WTC11 (cell line): ENCODE measurements around the gene SHQ1. TPM values are rescaled to one million over a fixed set of nuclear protein-coding genes. Genes with fewer than 3 reads are reported as not detected.

Source experiments
- ATAC-seq: fragments of 200-7000 bp; cut with Tn5 transposase; 2 replicates; pipeline ENCODE4 v1.10.0; 2021; ENCODE audit warnings: mild to moderate bottlenecking, moderate library complexity
- CTCF ChIA-PET: fragments of 300-600 bp; sonication (Branson Sonifier 250); formaldehyde crosslinking; loops from one replicate; lab custom pipeline; 2021; ENCODE audit warnings: antibody characterized with exemption; lab: Charles Lee
- POLR2A ChIA-PET: fragments of 350-600 bp; sonication (Branson Sonifier 250); formaldehyde crosslinking; loops from one replicate; lab custom pipeline; 2021; ENCODE audit warnings: antibody characterized with exemption; lab: Charles Lee
- DNase-seq: peaks from one replicate; pipeline ENCODE4 v3.0.0; 2021; ENCODE audit warnings: low spot score
- H3K27ac Mint-ChIP-seq: 2 replicates; pipeline ENCODE4 v1.8.0; 2021; ENCODE audit warnings: mixed read lengths
- H3K27me3 Mint-ChIP-seq: 2 replicates; pipeline ENCODE4 v1.8.0; 2021; ENCODE audit warnings: low read depth, mild to moderate bottlenecking, moderate library complexity, mixed read lengths
- H3K36me3 Mint-ChIP-seq: 2 replicates; pipeline ENCODE4 v1.8.0; 2021; ENCODE audit warnings: mixed read lengths
- H3K4me1 Mint-ChIP-seq: 2 replicates; pipeline ENCODE4 v1.8.0; 2022; ENCODE audit warnings: mixed read lengths
- H3K4me3 Mint-ChIP-seq: 2 replicates; pipeline ENCODE4 v1.8.0; 2021; ENCODE audit warnings: mild to moderate bottlenecking, moderate library complexity, mixed read lengths
- H3K9me3 Mint-ChIP-seq: 2 replicates; pipeline ENCODE4 v1.8.0; 2021; ENCODE audit warnings: mixed read lengths
- ATF3 ChIP-seq: sonication (generic); formaldehyde crosslinking; conservative IDR thresholded peaks from 2 replicates; pipeline ENCODE4 v1.8.1; 2022; ENCODE audit warnings: mild to moderate bottlenecking, missing genetic modification reagents
- EMX1 ChIP-seq: fragments of 250-450 bp; sonication (Bioruptor Pico); IDR thresholded peaks from 2 replicates; pipeline ENCODE4 v1.8.0; 2021; ENCODE audit warnings: mild to moderate bottlenecking
- FOXJ3 ChIP-seq: sonication (generic); formaldehyde crosslinking; IDR thresholded peaks from 2 replicates; pipeline ENCODE4 v1.9.0; 2021; ENCODE audit warnings: missing genetic modification reagents, mild to moderate bottlenecking, borderline replicate concordance
- HMGA2 ChIP-seq: fragments of 250-450 bp; sonication (Bioruptor Pico); IDR thresholded peaks from 2 replicates; pipeline ENCODE4 v1.4.0; 2021; ENCODE audit warnings: mild to moderate bottlenecking, moderate library complexity
- IRF1 ChIP-seq: sonication (generic); formaldehyde crosslinking; IDR thresholded peaks from 2 replicates; pipeline ENCODE4 v1.8.0; 2023; ENCODE audit warnings: missing genetic modification reagents
- IRF2 ChIP-seq: sonication (generic); formaldehyde crosslinking; IDR thresholded peaks from 2 replicates; pipeline ENCODE4 v1.8.0; 2022; ENCODE audit warnings: low read depth, missing genetic modification reagents, borderline replicate concordance
- NFE2L1 ChIP-seq: sonication (generic); formaldehyde crosslinking; IDR thresholded peaks from 2 replicates; pipeline ENCODE4 v1.8.1; 2023; ENCODE audit warnings: missing genetic modification reagents
- NFYB ChIP-seq: sonication (generic); formaldehyde crosslinking; conservative IDR thresholded peaks from 2 replicates; pipeline ENCODE4 v1.8.0; 2022; ENCODE audit warnings: low read depth, missing genetic modification reagents
- NR3C1 ChIP-seq: sonication (generic); formaldehyde crosslinking; conservative IDR thresholded peaks from 2 replicates; pipeline ENCODE4 v1.8.1; 2023; ENCODE audit warnings: low read depth, mild to moderate bottlenecking, missing genetic modification reagents
- RELA ChIP-seq: sonication (generic); formaldehyde crosslinking; IDR thresholded peaks from 2 replicates; pipeline ENCODE4 v1.8.1; 2022; ENCODE audit warnings: missing genetic modification reagents, mild to moderate bottlenecking, borderline replicate concordance
- RORB ChIP-seq: fragments of 250-450 bp; sonication (Bioruptor Pico); IDR thresholded peaks from 2 replicates; pipeline ENCODE4 v1.9.0; 2021; ENCODE audit warnings: mild to moderate bottlenecking
- SMAD3 ChIP-seq: sonication (generic); formaldehyde crosslinking; IDR thresholded peaks from 2 replicates; pipeline ENCODE4 v1.8.0; 2022; ENCODE audit warnings: missing genetic modification reagents, mild to moderate bottlenecking, borderline replicate concordance
- ZBTB21 ChIP-seq: sonication (generic); formaldehyde crosslinking; IDR thresholded peaks from 2 replicates; pipeline ENCODE4 v1.8.1; 2023; ENCODE audit warnings: mild to moderate bottlenecking, missing genetic modification reagents, borderline replicate concordance
- ZMAT4 ChIP-seq: fragments of 250-450 bp; sonication (Bioruptor Pico); IDR thresholded peaks from 2 replicates; pipeline ENCODE4 v1.9.0; 2021; ENCODE audit warnings: mild to moderate bottlenecking
- ZNF121 ChIP-seq: sonication (generic); formaldehyde crosslinking; IDR thresholded peaks from 2 replicates; pipeline ENCODE4 v1.8.0; 2023; ENCODE audit warnings: missing genetic modification reagents
- ZNF232 ChIP-seq: sonication (generic); formaldehyde crosslinking; IDR thresholded peaks from 2 replicates; pipeline ENCODE4 v1.8.0; 2022; ENCODE audit warnings: mild to moderate bottlenecking, missing genetic modification reagents
- ZNF317 ChIP-seq: sonication (generic); formaldehyde crosslinking; IDR thresholded peaks from 2 replicates; pipeline ENCODE4 v1.8.1; 2023; ENCODE audit warnings: low read depth, mild to moderate bottlenecking, moderate library complexity, missing genetic modification reagents, borderline replicate concordance
- ZSCAN18 ChIP-seq: fragments of 250-450 bp; sonication (Bioruptor Pico); IDR thresholded peaks from 2 replicates; pipeline ENCODE4 v2.1.2; 2022; ENCODE audit warnings: mild to moderate bottlenecking, moderate library complexity
- total RNA-seq: library from RNA; stranded (reverse); gene quantifications from 3 replicates; pipeline ENCODE4 v1.2.3, GENCODE V29; 2021
- TF ChIP-seq, protein P1 (sequence below): fragments of 250-450 bp; sonication (Bioruptor Pico); IDR thresholded peaks from 2 replicates; pipeline ENCODE4 v1.9.0; 2021; ENCODE audit warnings: moderate library complexity, mild to moderate bottlenecking, inconsistent platforms, borderline replicate concordance
- TF ChIP-seq, protein P2 (sequence below): sonication (generic); formaldehyde crosslinking; IDR thresholded peaks from 2 replicates; pipeline ENCODE4 v1.8.1; 2023; ENCODE audit warnings: mild to moderate bottlenecking, missing genetic modification reagents
- TF ChIP-seq, protein P3 (sequence below): fragments of 200-600 bp; IDR thresholded peaks from 2 replicates; pipeline ENCODE4 v1.8.0; 2022; ENCODE audit warnings: antibody characterized with exemption
- TF ChIP-seq, protein P4 (sequence below): sonication (generic); formaldehyde crosslinking; IDR thresholded peaks from 2 replicates; pipeline ENCODE4 v1.8.1; 2022; ENCODE audit warnings: mild to moderate bottlenecking, missing genetic modification reagents, moderate library complexity, borderline replicate concordance

SHQ1 gene
- total RNA-seq, 1 experiment from 2014 or later, result 29.1 TPM

DNA sequence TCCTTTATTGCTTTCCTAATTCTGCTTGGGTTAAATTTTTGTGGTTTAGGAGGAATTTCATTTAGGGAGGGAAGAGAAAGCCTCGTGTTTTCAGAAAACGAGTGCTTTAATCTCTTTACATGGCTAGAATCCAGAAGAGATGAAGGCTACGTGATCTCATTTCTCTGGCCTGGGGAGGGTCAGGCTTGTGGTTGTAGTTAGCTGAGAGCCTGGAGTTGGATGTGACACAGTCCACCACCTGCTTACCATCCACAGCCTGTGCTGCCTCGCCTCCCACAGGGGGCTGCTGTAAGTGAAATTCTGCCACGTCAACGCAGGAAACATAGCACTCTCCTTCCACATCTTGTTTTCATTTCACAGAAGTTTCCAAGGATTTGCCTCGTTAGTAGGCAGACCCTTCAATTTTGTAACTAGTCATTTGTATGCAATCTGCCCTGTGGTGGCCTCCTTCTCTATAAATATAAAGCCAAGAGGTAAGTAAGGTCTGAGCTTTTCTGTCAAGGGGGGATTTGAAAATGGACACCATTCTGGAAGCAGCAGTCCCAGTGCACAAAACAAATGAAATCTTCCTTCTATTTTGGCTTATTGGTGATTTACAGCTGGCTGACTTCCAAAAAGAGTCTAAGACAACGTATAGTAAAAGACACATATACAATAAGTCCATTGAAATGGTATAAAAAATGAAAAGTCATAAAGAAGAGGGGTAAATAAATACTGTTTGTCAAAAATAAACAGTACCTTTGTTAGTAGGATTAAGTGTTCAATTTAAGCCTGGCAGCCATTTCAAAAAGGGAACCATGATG is 43.0 kb upstream of the SHQ1 start (continued):
- TF ChIP-seq, protein P1, sequence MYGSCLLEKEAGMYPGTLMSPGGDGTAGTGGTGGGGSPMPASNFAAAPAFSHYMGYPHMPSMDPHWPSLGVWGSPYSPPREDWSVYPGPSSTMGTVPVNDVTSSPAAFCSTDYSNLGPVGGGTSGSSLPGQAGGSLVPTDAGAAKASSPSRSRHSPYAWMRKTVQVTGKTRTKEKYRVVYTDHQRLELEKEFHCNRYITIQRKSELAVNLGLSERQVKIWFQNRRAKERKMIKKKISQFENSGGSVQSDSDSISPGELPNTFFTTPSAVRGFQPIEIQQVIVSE (CRISPR knock-in tag), result no peak
- no peak for TF ChIP-seq SMAD3
- no peak for TF ChIP-seq ZMAT4
- TF ChIP-seq, protein P2, sequence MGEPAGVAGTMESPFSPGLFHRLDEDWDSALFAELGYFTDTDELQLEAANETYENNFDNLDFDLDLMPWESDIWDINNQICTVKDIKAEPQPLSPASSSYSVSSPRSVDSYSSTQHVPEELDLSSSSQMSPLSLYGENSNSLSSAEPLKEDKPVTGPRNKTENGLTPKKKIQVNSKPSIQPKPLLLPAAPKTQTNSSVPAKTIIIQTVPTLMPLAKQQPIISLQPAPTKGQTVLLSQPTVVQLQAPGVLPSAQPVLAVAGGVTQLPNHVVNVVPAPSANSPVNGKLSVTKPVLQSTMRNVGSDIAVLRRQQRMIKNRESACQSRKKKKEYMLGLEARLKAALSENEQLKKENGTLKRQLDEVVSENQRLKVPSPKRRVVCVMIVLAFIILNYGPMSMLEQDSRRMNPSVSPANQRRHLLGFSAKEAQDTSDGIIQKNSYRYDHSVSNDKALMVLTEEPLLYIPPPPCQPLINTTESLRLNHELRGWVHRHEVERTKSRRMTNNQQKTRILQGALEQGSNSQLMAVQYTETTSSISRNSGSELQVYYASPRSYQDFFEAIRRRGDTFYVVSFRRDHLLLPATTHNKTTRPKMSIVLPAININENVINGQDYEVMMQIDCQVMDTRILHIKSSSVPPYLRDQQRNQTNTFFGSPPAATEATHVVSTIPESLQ (CRISPR knock-in tag), result no peak
- TF ChIP-seq FOXJ3 (CRISPR knock-in tag), result no peak
- no peak for TF ChIP-seq IRF2 (CRISPR knock-in tag)
- TF ChIP-seq ZSCAN18, result no peak
- TF ChIP-seq ATF3, result no peak
- no peak for TF ChIP-seq IRF1 (CRISPR knock-in tag)
- no peak for TF ChIP-seq EMX1 (CRISPR knock-in tag)

GRCh38 chr3:72890166-72890925 is 42.1 kb upstream of the SHQ1 start:
- Mint-ChIP-seq H3K4me1 (peaks cover 39% of the 10 kb centered on the region), H3K27me3 (peaks cover 61% of the 10 kb centered on the region), H3K4me3 (no peak overlapping the region), H3K27ac (no peak overlapping the region), H3K36me3 (no peaks in the 10 kb centered on the region), H3K9me3 (no peaks in the 10 kb centered on the region)
- DNase-seq, result no peak
- ATAC-seq, result no peak
- TF ChIP-seq, protein P3, sequence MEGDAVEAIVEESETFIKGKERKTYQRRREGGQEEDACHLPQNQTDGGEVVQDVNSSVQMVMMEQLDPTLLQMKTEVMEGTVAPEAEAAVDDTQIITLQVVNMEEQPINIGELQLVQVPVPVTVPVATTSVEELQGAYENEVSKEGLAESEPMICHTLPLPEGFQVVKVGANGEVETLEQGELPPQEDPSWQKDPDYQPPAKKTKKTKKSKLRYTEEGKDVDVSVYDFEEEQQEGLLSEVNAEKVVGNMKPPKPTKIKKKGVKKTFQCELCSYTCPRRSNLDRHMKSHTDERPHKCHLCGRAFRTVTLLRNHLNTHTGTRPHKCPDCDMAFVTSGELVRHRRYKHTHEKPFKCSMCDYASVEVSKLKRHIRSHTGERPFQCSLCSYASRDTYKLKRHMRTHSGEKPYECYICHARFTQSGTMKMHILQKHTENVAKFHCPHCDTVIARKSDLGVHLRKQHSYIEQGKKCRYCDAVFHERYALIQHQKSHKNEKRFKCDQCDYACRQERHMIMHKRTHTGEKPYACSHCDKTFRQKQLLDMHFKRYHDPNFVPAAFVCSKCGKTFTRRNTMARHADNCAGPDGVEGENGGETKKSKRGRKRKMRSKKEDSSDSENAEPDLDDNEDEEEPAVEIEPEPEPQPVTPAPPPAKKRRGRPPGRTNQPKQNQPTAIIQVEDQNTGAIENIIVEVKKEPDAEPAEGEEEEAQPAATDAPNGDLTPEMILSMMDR, result no peak
- TF ChIP-seq ZMAT4, result no peak
- no peak for TF ChIP-seq NFE2L1 (CRISPR knock-in tag)
- TF ChIP-seq HMGA2 (CRISPR knock-in tag), result no peak
- no peak for TF ChIP-seq ZBTB21
- no peak for TF ChIP-seq NR3C1
- no peak for TF ChIP-seq RORB (CRISPR knock-in tag)
- TF ChIP-seq ZNF232, result no peak
- TF ChIP-seq RELA (CRISPR knock-in tag), result no peak
- TF ChIP-seq NFYB, result no peak
- TF ChIP-seq, protein P4, sequence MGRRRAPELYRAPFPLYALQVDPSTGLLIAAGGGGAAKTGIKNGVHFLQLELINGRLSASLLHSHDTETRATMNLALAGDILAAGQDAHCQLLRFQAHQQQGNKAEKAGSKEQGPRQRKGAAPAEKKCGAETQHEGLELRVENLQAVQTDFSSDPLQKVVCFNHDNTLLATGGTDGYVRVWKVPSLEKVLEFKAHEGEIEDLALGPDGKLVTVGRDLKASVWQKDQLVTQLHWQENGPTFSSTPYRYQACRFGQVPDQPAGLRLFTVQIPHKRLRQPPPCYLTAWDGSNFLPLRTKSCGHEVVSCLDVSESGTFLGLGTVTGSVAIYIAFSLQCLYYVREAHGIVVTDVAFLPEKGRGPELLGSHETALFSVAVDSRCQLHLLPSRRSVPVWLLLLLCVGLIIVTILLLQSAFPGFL (CRISPR knock-in tag), result no peak
- TF ChIP-seq ZNF317 (CRISPR knock-in tag), result no peak
- no peak for TF ChIP-seq ZNF121 (CRISPR knock-in tag)
- CTCF ChIA-PET, result interaction anchor here (1.1 to 1.3 kb wide), 2 partner anchors 10 to 166 kb away, joined by 3 to 5 read pairs; no protein-coding TSS in a partner anchor
- POLR2A ChIA-PET, result interaction anchor here (0.7 kb wide), 1 partner anchor 36 kb away, joined by 3 read pairs; no protein-coding TSS in a partner anchor
